ENCODE data around the gene ASB2.

- no peak for TF ChIP-seq MAZ (IDR thresholded peaks at IDR 0.05; ENCODE audit: borderline replicate concordance, low read depth, low read length)
- TF ChIP-seq, protein P1, sequence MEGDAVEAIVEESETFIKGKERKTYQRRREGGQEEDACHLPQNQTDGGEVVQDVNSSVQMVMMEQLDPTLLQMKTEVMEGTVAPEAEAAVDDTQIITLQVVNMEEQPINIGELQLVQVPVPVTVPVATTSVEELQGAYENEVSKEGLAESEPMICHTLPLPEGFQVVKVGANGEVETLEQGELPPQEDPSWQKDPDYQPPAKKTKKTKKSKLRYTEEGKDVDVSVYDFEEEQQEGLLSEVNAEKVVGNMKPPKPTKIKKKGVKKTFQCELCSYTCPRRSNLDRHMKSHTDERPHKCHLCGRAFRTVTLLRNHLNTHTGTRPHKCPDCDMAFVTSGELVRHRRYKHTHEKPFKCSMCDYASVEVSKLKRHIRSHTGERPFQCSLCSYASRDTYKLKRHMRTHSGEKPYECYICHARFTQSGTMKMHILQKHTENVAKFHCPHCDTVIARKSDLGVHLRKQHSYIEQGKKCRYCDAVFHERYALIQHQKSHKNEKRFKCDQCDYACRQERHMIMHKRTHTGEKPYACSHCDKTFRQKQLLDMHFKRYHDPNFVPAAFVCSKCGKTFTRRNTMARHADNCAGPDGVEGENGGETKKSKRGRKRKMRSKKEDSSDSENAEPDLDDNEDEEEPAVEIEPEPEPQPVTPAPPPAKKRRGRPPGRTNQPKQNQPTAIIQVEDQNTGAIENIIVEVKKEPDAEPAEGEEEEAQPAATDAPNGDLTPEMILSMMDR (conservative IDR thresholded peaks at IDR 0.05; ENCODE audit: low read depth, low read length) = no peak
- no peak for TF ChIP-seq CEBPB (IDR thresholded peaks at IDR 0.05; ENCODE audit: low read depth, low read length)
- no peak for TF ChIP-seq POLR2A (IDR thresholded peaks at IDR 0.05; ENCODE audit: low read depth, low read length)
- no peak for TF ChIP-seq ELK1 (IDR thresholded peaks at IDR 0.05; ENCODE audit: borderline replicate concordance, low read depth, low read length)
- no peak for TF ChIP-seq FOS (IDR thresholded peaks at IDR 0.05; ENCODE audit: low read depth, low read length)
- TF ChIP-seq RAD21 (IDR thresholded peaks at IDR 0.05; ENCODE audit: low read length) = no peak
- no peak for TF ChIP-seq CHD1 (IDR thresholded peaks at IDR 0.05; ENCODE audit: low read depth, low read length)
- TF ChIP-seq, protein P2, sequence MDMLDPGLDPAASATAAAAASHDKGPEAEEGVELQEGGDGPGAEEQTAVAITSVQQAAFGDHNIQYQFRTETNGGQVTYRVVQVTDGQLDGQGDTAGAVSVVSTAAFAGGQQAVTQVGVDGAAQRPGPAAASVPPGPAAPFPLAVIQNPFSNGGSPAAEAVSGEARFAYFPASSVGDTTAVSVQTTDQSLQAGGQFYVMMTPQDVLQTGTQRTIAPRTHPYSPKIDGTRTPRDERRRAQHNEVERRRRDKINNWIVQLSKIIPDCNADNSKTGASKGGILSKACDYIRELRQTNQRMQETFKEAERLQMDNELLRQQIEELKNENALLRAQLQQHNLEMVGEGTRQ (IDR thresholded peaks at IDR 0.05; ENCODE audit: low read depth, low read length) = no peak
- TF ChIP-seq BHLHE40 (IDR thresholded peaks at IDR 0.05; ENCODE audit: low read depth, low read length) = no peak
- no peak for TF ChIP-seq RCOR1 (IDR thresholded peaks at IDR 0.05; ENCODE audit: insufficient replicate concordance, low read length)
- no peak for TF ChIP-seq NFE2L2 (IDR thresholded peaks at IDR 0.05; ENCODE audit: low read depth, low read length)
- no peak for TF ChIP-seq RFX5 (IDR thresholded peaks at IDR 0.05; ENCODE audit: low read depth, low read length)
- no peak for TF ChIP-seq MAFK (IDR thresholded peaks at IDR 0.05; ENCODE audit: low read depth, low read length)
Observed at GRCh38 chr14:93954516-93954830, 21.9 kb downstream of the ASB2 start.

Data from IMR-90 (cell line).